Measurements from ENCODE around the gene MROH7. TPM values are rescaled to one million over a fixed set of nuclear protein-coding genes. Genes with fewer than 3 reads are reported as not detected.

The MROH7 gene
- total and polyA plus RNA-seq, 2 of the 13 experiments (the other 11 are each of a cell fraction or from before 2014, with no cell fraction given), result 0.09 TPM

- TF ChIP-seq NFAT5 (CRISPR knock-in tag; IDR thresholded peaks at IDR 0.05) (no peak), ZNF576 (CRISPR knock-in tag; IDR thresholded peaks at IDR 0.05) (no peak)
Observed at GRCh38 chr1:54624466-54625464, 16.8 kb upstream of the MROH7 start (continued).

- Histone ChIP-seq H3K4me1 (ENCODE audit: insufficient read depth, low read length) (peaks cover 17% of the 10 kb centered on the region), H3K27ac (ENCODE audit: extremely low read length, insufficient read depth, low read length) (no peak overlapping the region), H3K9ac (ENCODE audit: insufficient read depth, low read depth, low read length) (no peak overlapping the region), H3K4me3 (replicated peaks in 1 of 3; ENCODE audit: insufficient read depth in 1 of 3, low read depth in 2 of 3, low read length in 3 of 3) (no peak overlapping the region), H2AFZ (ENCODE audit: low read length) (no peak overlapping the region), H3K9me3 (ENCODE audit: low read length) (no peaks in the 10 kb centered on the region), H3K36me3 (replicated peaks in 1 of 2; ENCODE audit: control insufficient read depth in 1 of 2, insufficient read depth in 2 of 2, low read length in 2 of 2) (no peaks in the 10 kb centered on the region), H4K20me1 (ENCODE audit: insufficient read depth, low read length) (no peaks in the 10 kb centered on the region), H3K79me2 (ENCODE audit: insufficient read depth, low read length) (no peaks in the 10 kb centered on the region), H3K27me3 (ENCODE audit: control insufficient read depth in 1 of 2, insufficient read depth in 2 of 2, low read length in 2 of 2) (peaks cover 1 to 3% of the 10 kb centered on the region in 2 experiments; a peak in 2 of 5 replicates), H3K4me2 (ENCODE audit: low read depth, low read length) (no peak overlapping the region)
- CTCF ChIA-PET (ENCODE audit: low intra/inter-chr PET ratio, low total read pairs), result no interaction called here
- ATAC-seq (no peak), DNase-seq (ENCODE audit: low spot score) (no peak), FAIRE-seq (no peak)
- BruUV-seq (replicated peaks), result no TSS peak
- intact Hi-C loops (cut with micrococcal nuclease; ENCODE audit: unreplicated experiment), result no loop called here
- in situ Hi-C loops (cut with HindIII; ENCODE audit: extremely low pct_ligation_motif_present, low pct_unique_long_range_greater_than_20kb), result no loop called here
- POLR2A ChIA-PET, result no interaction called here
- 10% methylated on average over 2 of the region's 10 CpGs for WGBS (ENCODE audit: low lambda C conversion rate)
- TF ChIP-seq ZNF101 (CRISPR knock-in tag; IDR thresholded peaks at IDR 0.05; ENCODE audit: borderline replicate concordance, low read depth) (no peak), ZNF124 (CRISPR knock-in tag; IDR thresholded peaks at IDR 0.05) (no peak), ZNF674 (CRISPR knock-in tag; IDR thresholded peaks at IDR 0.05; ENCODE audit: low read depth) (no peak), ESRRA (CRISPR knock-in tag; IDR thresholded peaks at IDR 0.05; ENCODE audit: low read depth) (no peak), REXO4 (CRISPR knock-in tag; IDR thresholded peaks at IDR 0.05; ENCODE audit: borderline replicate concordance) (no peak), HIC2 (CRISPR knock-in tag; IDR thresholded peaks at IDR 0.05; ENCODE audit: low read depth) (no peak), SIN3B (IDR thresholded peaks at IDR 0.05; ENCODE audit: low read length) (no peak), AFF4 (CRISPR knock-in tag; IDR thresholded peaks at IDR 0.05) (no peak)
Observed at GRCh38 chr1:54627196-54627595, 14.4 kb upstream of the MROH7 start.

Data from HepG2 (cell line).